ENCODE measurements around the gene GRPEL1.

GRPEL1 gene

GRCh38 chr4:7063362-7063761, 4.5 kb downstream of the GRPEL1 start:
- no peak overlapping the region for H3K27ac Mint-ChIP-seq
- no peaks in the 10 kb centered on the region for H3K9me3 Mint-ChIP-seq
- ATAC-seq (ENCODE audit: low read depth) (no peak), DNase-seq (ENCODE audit: low spot score in 2 of 2) (no peak)
- no peaks in the 10 kb centered on the region for H3K27me3 Mint-ChIP-seq
- peaks cover 16% of the 10 kb centered on the region for H3K4me1 Mint-ChIP-seq
- no peak overlapping the region for H3K4me3 Mint-ChIP-seq
- H3K36me3 Mint-ChIP-seq: peaks cover 13% of the 10 kb centered on the region

GRCh38 chr4:7062816-7063215, 5.0 kb downstream of the GRPEL1 start:
- peaks cover 18% of the 10 kb centered on the region for H3K4me1 Mint-ChIP-seq
- no peak for DNase-seq (ENCODE audit: low spot score in 2 of 2)
- no peak overlapping the region for H3K27ac Mint-ChIP-seq
- ATAC-seq (ENCODE audit: low read depth): no peak
- peaks cover 13% of the 10 kb centered on the region for H3K36me3 Mint-ChIP-seq
- H3K9me3 Mint-ChIP-seq: no peaks in the 10 kb centered on the region
- no peak overlapping the region for H3K4me3 Mint-ChIP-seq
- no peaks in the 10 kb centered on the region for H3K27me3 Mint-ChIP-seq

- Mint-ChIP-seq H3K27me3 (no peaks in the 10 kb centered on the region), H3K36me3 (peaks cover 13% of the 10 kb centered on the region)
These were observed 6.0 kb downstream of the GRPEL1 start for GRCh38 chr4:7061815-7062214.

GRCh38 chr4:7060346-7061150, 7.3 kb downstream of the GRPEL1 start:
- H3K36me3 Mint-ChIP-seq: peaks cover 13% of the 10 kb centered on the region

More at GRCh38 chr4:7061815-7062214, 6.0 kb downstream of the GRPEL1 start:
- H3K27ac Mint-ChIP-seq: no peak overlapping the region
- peaks cover 13% of the 10 kb centered on the region for H3K4me1 Mint-ChIP-seq
- no peak for DNase-seq (ENCODE audit: low spot score in 2 of 2)
- ATAC-seq (ENCODE audit: low read depth): no peak
- no peaks in the 10 kb centered on the region for H3K9me3 Mint-ChIP-seq
- no peak overlapping the region for H3K4me3 Mint-ChIP-seq

GRCh38 chr4:7059662-7060061, 8.2 kb downstream of the GRPEL1 start:
- ATAC-seq (ENCODE audit: low read depth): no peak
- H3K9me3 Mint-ChIP-seq: no peaks in the 10 kb centered on the region
- H3K36me3 Mint-ChIP-seq: peaks cover 13% of the 10 kb centered on the region
- peaks cover 4% of the 10 kb centered on the region for H3K4me1 Mint-ChIP-seq
- no peak overlapping the region for H3K27ac Mint-ChIP-seq
- H3K4me3 Mint-ChIP-seq: no peak overlapping the region
- no peak for DNase-seq (ENCODE audit: low spot score in 2 of 2)
- no peaks in the 10 kb centered on the region for H3K27me3 Mint-ChIP-seq

More at GRCh38 chr4:7060346-7061150, 7.3 kb downstream of the GRPEL1 start:
- Mint-ChIP-seq H3K27ac (no peak overlapping the region), H3K4me1 (peaks cover 9% of the 10 kb centered on the region), H3K27me3 (no peaks in the 10 kb centered on the region), H3K4me3 (no peak overlapping the region), H3K9me3 (no peaks in the 10 kb centered on the region)
- DNase-seq (ENCODE audit: low spot score in 2 of 2) (no peak), ATAC-seq (ENCODE audit: low read depth) (no peak)

GRCh38 chr4:7058792-7059191, 9.1 kb downstream of the GRPEL1 start:
- no peak overlapping the region for H3K4me3 Mint-ChIP-seq
- H3K36me3 Mint-ChIP-seq: peaks cover 19% of the 10 kb centered on the region
- peak overlapping the region; percentile 74 for H3K27ac Mint-ChIP-seq
- no peaks in the 10 kb centered on the region for H3K27me3 Mint-ChIP-seq
- ATAC-seq (ENCODE audit: low read depth) (no peak), DNase-seq (ENCODE audit: low spot score in 2 of 2) (no peak)
- no peaks in the 10 kb centered on the region for H3K9me3 Mint-ChIP-seq
- H3K4me1 Mint-ChIP-seq: peaks cover 5% of the 10 kb centered on the region

GRCh38 chr4:7055990-7056325, 11.9 kb downstream of the GRPEL1 start:
- H3K36me3 Mint-ChIP-seq: peaks cover 12% of the 10 kb centered on the region
- no peaks in the 10 kb centered on the region for H3K27me3 Mint-ChIP-seq
- no peak overlapping the region for H3K4me3 Mint-ChIP-seq
- ATAC-seq (ENCODE audit: low read depth) (no peak), DNase-seq (ENCODE audit: low spot score in 2 of 2) (no peak)
- peaks cover 7% of the 10 kb centered on the region for H3K4me1 Mint-ChIP-seq
- no peaks in the 10 kb centered on the region for H3K9me3 Mint-ChIP-seq
- H3K27ac Mint-ChIP-seq: no peak overlapping the region

GRCh38 chr4:7055111-7055989, 12.5 kb downstream of the GRPEL1 start:
- H3K36me3 Mint-ChIP-seq: peaks cover 10% of the 10 kb centered on the region
- H3K4me3 Mint-ChIP-seq: no peak overlapping the region
- no peak for ATAC-seq (ENCODE audit: low read depth)

GRCh38 chr4:7054106-7054880, 13.6 kb downstream of the GRPEL1 start:
- Mint-ChIP-seq H3K27ac (no peak overlapping the region), H3K4me3 (no peak overlapping the region), H3K36me3 (peaks cover 8% of the 10 kb centered on the region), H3K27me3 (no peaks in the 10 kb centered on the region), H3K9me3 (no peaks in the 10 kb centered on the region), H3K4me1 (peaks cover 9% of the 10 kb centered on the region)
- no peak for DNase-seq (ENCODE audit: low spot score in 2 of 2)
- ATAC-seq (ENCODE audit: low read depth): no peak

More at GRCh38 chr4:7055111-7055989, 12.5 kb downstream of the GRPEL1 start:
- Mint-ChIP-seq H3K27ac (no peak overlapping the region), H3K9me3 (no peaks in the 10 kb centered on the region), H3K4me1 (peaks cover 7% of the 10 kb centered on the region), H3K27me3 (no peaks in the 10 kb centered on the region)
- no peak for DNase-seq (ENCODE audit: low spot score in 2 of 2)

- ATAC-seq (ENCODE audit: low read depth): no peak
- no peak for DNase-seq (ENCODE audit: low spot score in 2 of 2)
- Mint-ChIP-seq H3K9me3 (no peaks in the 10 kb centered on the region), H3K36me3 (peaks cover 11% of the 10 kb centered on the region), H3K4me1 (peaks cover 9% of the 10 kb centered on the region), H3K27me3 (no peaks in the 10 kb centered on the region), H3K27ac (no peak overlapping the region), H3K4me3 (no peak overlapping the region)
These were observed 14.7 kb downstream of the GRPEL1 start for GRCh38 chr4:7052923-7053715.

GRCh38 chr4:7052313-7052712, 15.6 kb downstream of the GRPEL1 start:
- no peak for ATAC-seq (ENCODE audit: low read depth)
- Mint-ChIP-seq H3K27me3 (no peaks in the 10 kb centered on the region), H3K36me3 (peaks cover 11% of the 10 kb centered on the region), H3K27ac (no peak overlapping the region), H3K4me3 (no peak overlapping the region), H3K4me1 (peaks cover 12% of the 10 kb centered on the region), H3K9me3 (no peaks in the 10 kb centered on the region)
- DNase-seq (ENCODE audit: low spot score in 2 of 2): no peak

- H3K27ac Mint-ChIP-seq: no peak overlapping the region
These were observed 16.0 kb downstream of the GRPEL1 start for GRCh38 chr4:7051905-7052304.

GRCh38 chr4:7051144-7051495, 16.7 kb downstream of the GRPEL1 start:
- DNase-seq (ENCODE audit: low spot score in 2 of 2) (no peak), ATAC-seq (ENCODE audit: low read depth) (no peak)
- Mint-ChIP-seq H3K27me3 (no peaks in the 10 kb centered on the region), H3K9me3 (no peaks in the 10 kb centered on the region), H3K27ac (no peak overlapping the region), H3K4me3 (no peak overlapping the region), H3K4me1 (peaks cover 23% of the 10 kb centered on the region), H3K36me3 (peaks cover 11% of the 10 kb centered on the region)

More at GRCh38 chr4:7051905-7052304, 16.0 kb downstream of the GRPEL1 start:
- H3K9me3 Mint-ChIP-seq: no peaks in the 10 kb centered on the region
- H3K27me3 Mint-ChIP-seq: no peaks in the 10 kb centered on the region
- DNase-seq (ENCODE audit: low spot score in 2 of 2) (no peak), ATAC-seq (ENCODE audit: low read depth) (no peak)
- peaks cover 11% of the 10 kb centered on the region for H3K36me3 Mint-ChIP-seq
- H3K4me3 Mint-ChIP-seq: no peak overlapping the region
- peaks cover 17% of the 10 kb centered on the region for H3K4me1 Mint-ChIP-seq
